CD14-positive monocyte (primary cell): ENCODE data around the gene DSG3. TPM values are rescaled to one million over a fixed set of nuclear protein-coding genes. Genes with fewer than 3 reads are reported as not detected.

Source experiments
- DNase-seq, 3 donors: peaks; one replicate each; pipeline ENCODE4 v3.0.0-alpha.2; 2011 to 2022
- H2AFZ ChIP-seq: 2 replicates; pipeline ENCODE4 v1.6.0; 2012; ENCODE audit warnings: mild to moderate bottlenecking, low read depth, low read length, inconsistent platforms; ENCODE audit not compliant: insufficient read depth, poor library complexity, severe bottlenecking
- H3K27ac ChIP-seq, 2 donors: 1 replicate in 1 of 2; 2 replicates in 1 of 2; pipeline ENCODE4 v1.5.1; 2012 to 2013; ENCODE audit warnings: low read length in 2 of 2, control low read depth in 1 of 2, inconsistent platforms in 1 of 2, low read depth in 1 of 2, mild to moderate bottlenecking in 1 of 2
- H3K27me3 ChIP-seq, 2 donors: one replicate each; pipeline versions ENCODE4 v1.6.0 to v1.6.1; 2011 to 2013; ENCODE audit warnings: low read length in 2 of 2; ENCODE audit not compliant: control insufficient read depth in 2 of 2, insufficient read depth in 2 of 2
- H3K36me3 ChIP-seq, 2 donors: replicated peaks in 1 of 2; 1 replicate in 1 of 2; 2 replicates in 1 of 2; pipeline versions ENCODE4 v1.5.1 to v1.6.1; 2012 to 2013; ENCODE audit warnings: low read length in 2 of 2, control low read depth in 1 of 2, inconsistent platforms in 1 of 2, mild to moderate bottlenecking in 1 of 2; ENCODE audit not compliant: insufficient read depth in 2 of 2, control insufficient read depth in 1 of 2
- H3K4me1 ChIP-seq, 2 donors: 1 replicate in 1 of 2; 2 replicates in 1 of 2; pipeline versions ENCODE4 v1.5.1 to v1.6.1; 2012 to 2013; ENCODE audit warnings: low read length in 2 of 2, control low read depth in 1 of 2, inconsistent platforms in 1 of 2, mild to moderate bottlenecking in 1 of 2, moderate library complexity in 1 of 2; ENCODE audit not compliant: insufficient read depth in 2 of 2, control insufficient read depth in 1 of 2
- H3K4me2 ChIP-seq: replicated peaks from 2 replicates; pipeline ENCODE3; 2012; ENCODE audit warnings: low read length, moderate library complexity, mild to moderate bottlenecking; ENCODE audit not compliant: poor library complexity, severe bottlenecking; ENCODE audit errors: extremely low read depth
- H3K4me3 ChIP-seq, 3 experiments: fragments of 200-600 bp in 1 of 3; sonication (generic) in 1 of 3; replicated peaks in 1 of 3; 1 replicate in 2 of 3; 2 replicates in 1 of 3; pipeline ENCODE4 v1.5.1; 2011 to 2013; ENCODE audit warnings: low read length in 3 of 3, mild to moderate bottlenecking in 3 of 3, control low read depth in 2 of 3, low read depth in 2 of 3, inconsistent platforms in 1 of 3, moderate library complexity in 1 of 3
- H3K79me2 ChIP-seq: 2 replicates; pipeline ENCODE4 v1.6.0; 2012; ENCODE audit warnings: mild to moderate bottlenecking, control low read depth, inconsistent platforms, low read length, moderate library complexity; ENCODE audit not compliant: insufficient read depth
- H3K9ac ChIP-seq: 2 replicates; pipeline ENCODE4 v1.6.0; 2017; ENCODE audit warnings: low read length, mild to moderate bottlenecking; ENCODE audit not compliant: insufficient read depth, poor library complexity, severe bottlenecking
- H3K9me3 ChIP-seq, 2 donors: replicated peaks in 1 of 2; 1 replicate in 1 of 2; 2 replicates in 1 of 2; pipeline versions ENCODE4 v1.5.1 to v1.6.1; 2012 to 2013; ENCODE audit warnings: low read length in 2 of 2, control low read depth in 1 of 2; ENCODE audit not compliant: control insufficient read depth in 1 of 2, insufficient read depth in 1 of 2
- H4K20me1 ChIP-seq: 2 replicates; pipeline ENCODE4 v1.6.0; 2012; ENCODE audit warnings: mild to moderate bottlenecking, low read length, control low read depth, moderate library complexity; ENCODE audit not compliant: insufficient read depth
- H3K27ac Mint-ChIP-seq, 7 donors: one replicate each; pipeline ENCODE4 v1.8.0; 2020; ENCODE audit warnings: mild to moderate bottlenecking in 7 of 7, mixed read lengths in 7 of 7, moderate library complexity in 6 of 7, inconsistent platforms in 2 of 7
- H3K27me3 Mint-ChIP-seq, 3 donors: one replicate each; pipeline ENCODE4 v1.8.0; 2021 to 2022; ENCODE audit warnings: low read depth in 3 of 3, mild to moderate bottlenecking in 3 of 3, mixed read lengths in 3 of 3, moderate library complexity in 3 of 3, inconsistent platforms in 1 of 3
- H3K36me3 Mint-ChIP-seq, 2 donors: one replicate each; pipeline ENCODE4 v1.8.0; 2020; ENCODE audit warnings: mixed read lengths in 2 of 2, inconsistent platforms in 1 of 2, mild to moderate bottlenecking in 1 of 2
- H3K4me1 Mint-ChIP-seq: one replicate; pipeline ENCODE4 v1.8.0; 2020; ENCODE audit warnings: mild to moderate bottlenecking, mixed read lengths
- H3K4me3 Mint-ChIP-seq, 2 donors: one replicate each; pipeline ENCODE4 v1.8.0; 2020; ENCODE audit warnings: mild to moderate bottlenecking in 2 of 2, mixed read lengths in 2 of 2, moderate library complexity in 1 of 2
- H3K9me3 Mint-ChIP-seq, 7 donors: one replicate each; pipeline ENCODE4 v1.8.0; 2020 to 2022; ENCODE audit warnings: mixed read lengths in 7 of 7, mild to moderate bottlenecking in 6 of 7, moderate library complexity in 6 of 7, inconsistent platforms in 2 of 7
- WGBS: methylation state at CpG from one replicate; pipeline ENCODE4 v1.1.5; 2013; ENCODE audit warnings: missing lambda C conversion rate; ENCODE audit not compliant: insufficient coverage; 5-methylcytosine and 5-hydroxymethylcytosine counted together
- intact Hi-C, 2 donors: fragments of 100-400 bp; cut with micrococcal nuclease; formaldehyde crosslinking; loops; one replicate each; pipeline versions ENCODE4 v1.15.0 to v1.15.1; 2023
- polyA plus RNA-seq, 3 donors: library from polyadenylated mRNA; depleted of rRNA in 1 of 3; unstranded in 2 of 3; stranded (reverse) in 1 of 3; fragments of 300-500 nt in 2 of 3; fragments of >200 nt in 1 of 3; fragmentation: Illumina TruSeq in 2 of 3; gene quantifications; 1 replicate in 2 of 3; 2 replicates in 1 of 3; pipeline ENCODE4 v1.2.3, GENCODE V29; 2012 to 2021
- TF ChIP-seq, protein P1 (sequence below): fragments of 200-600 bp; IDR thresholded peaks from one replicate; pipeline ENCODE4 v1.8.0; 2022; ENCODE audit warnings: antibody characterized with exemption, mild to moderate bottlenecking

DSG3 gene
- polyA plus RNA-seq, 3 donors, result not detected

GRCh38 chr18:31491586-31491985, 44.0 kb downstream of the DSG3 start:
- Histone ChIP-seq H3K9me3 (no peaks in the 10 kb centered on the region), H3K27ac (no peak overlapping the region), H3K9ac (no peak overlapping the region), H4K20me1 (no peaks in the 10 kb centered on the region), H3K36me3 (no peaks in the 10 kb centered on the region), H2AFZ (no peak overlapping the region), H3K4me3 (no peak overlapping the region), H3K27me3 (peaks cover 8 to 18% of the 10 kb centered on the region in 2 donors), H3K4me2 (no peak overlapping the region), H3K4me1 (no peaks in the 10 kb centered on the region), H3K79me2 (no peaks in the 10 kb centered on the region)
- H3K4me3 Mint-ChIP-seq, result no peak overlapping the region
- H3K4me1 Mint-ChIP-seq, result no peaks in the 10 kb centered on the region
- peaks cover 0 to 4% (median 2%) of the 10 kb centered on the region in 7 donors for H3K9me3 Mint-ChIP-seq
- H3K36me3 Mint-ChIP-seq, result no peaks in the 10 kb centered on the region
- DNase-seq, result no peak
- intact Hi-C loops, result no loop called here
- TF ChIP-seq, protein P1, sequence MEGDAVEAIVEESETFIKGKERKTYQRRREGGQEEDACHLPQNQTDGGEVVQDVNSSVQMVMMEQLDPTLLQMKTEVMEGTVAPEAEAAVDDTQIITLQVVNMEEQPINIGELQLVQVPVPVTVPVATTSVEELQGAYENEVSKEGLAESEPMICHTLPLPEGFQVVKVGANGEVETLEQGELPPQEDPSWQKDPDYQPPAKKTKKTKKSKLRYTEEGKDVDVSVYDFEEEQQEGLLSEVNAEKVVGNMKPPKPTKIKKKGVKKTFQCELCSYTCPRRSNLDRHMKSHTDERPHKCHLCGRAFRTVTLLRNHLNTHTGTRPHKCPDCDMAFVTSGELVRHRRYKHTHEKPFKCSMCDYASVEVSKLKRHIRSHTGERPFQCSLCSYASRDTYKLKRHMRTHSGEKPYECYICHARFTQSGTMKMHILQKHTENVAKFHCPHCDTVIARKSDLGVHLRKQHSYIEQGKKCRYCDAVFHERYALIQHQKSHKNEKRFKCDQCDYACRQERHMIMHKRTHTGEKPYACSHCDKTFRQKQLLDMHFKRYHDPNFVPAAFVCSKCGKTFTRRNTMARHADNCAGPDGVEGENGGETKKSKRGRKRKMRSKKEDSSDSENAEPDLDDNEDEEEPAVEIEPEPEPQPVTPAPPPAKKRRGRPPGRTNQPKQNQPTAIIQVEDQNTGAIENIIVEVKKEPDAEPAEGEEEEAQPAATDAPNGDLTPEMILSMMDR, result no peak
- H3K27ac Mint-ChIP-seq, result no peak overlapping the region
- peaks cover 4 to 11% (median 9%) of the 10 kb centered on the region in 3 donors for H3K27me3 Mint-ChIP-seq

- Histone ChIP-seq H3K79me2 (no peaks in the 10 kb centered on the region), H4K20me1 (no peaks in the 10 kb centered on the region), H3K4me2 (no peak overlapping the region), H2AFZ (no peak overlapping the region), H3K36me3 (no peaks in the 10 kb centered on the region), H3K9ac (no peak overlapping the region), H3K9me3 (no peaks in the 10 kb centered on the region), H3K27me3 (peaks cover 16 to 28% of the 10 kb centered on the region in 2 donors), H3K4me3 (no peak overlapping the region), H3K27ac (no peak overlapping the region), H3K4me1 (peaks cover 4% of the 10 kb centered on the region in 2 donors)
- Mint-ChIP-seq H3K36me3 (no peaks in the 10 kb centered on the region), H3K27me3 (peaks cover 15 to 22% (median 18%) of the 10 kb centered on the region in 3 donors), H3K4me1 (no peaks in the 10 kb centered on the region), H3K9me3 (peaks cover 0 to 8% (median 2%) of the 10 kb centered on the region in 7 donors), H3K4me3 (no peak overlapping the region), H3K27ac (no peak overlapping the region)
- TF ChIP-seq, protein P1, result no peak
- intact Hi-C loops, result no loop called here
- WGBS, result 97% methylated on average over 8 of the region's 9 CpGs
- no peak for DNase-seq
Measured at GRCh38 chr18:31492671-31493070, 45.1 kb downstream of the DSG3 start.
